ENCODE data around the gene SLC39A1. TPM values are rescaled to one million over a fixed set of nuclear protein-coding genes. Genes with fewer than 3 reads are reported as not detected.
"Not testable (repeated sequence)": the region's sequence is repeated elsewhere in the genome, so short reads cannot be mapped to it uniquely, and the experiment has no call there.

The SLC39A1 gene
- 10 to 100 TPM; 44.4 to 95.8 (median 58.5) TPM for polyA plus RNA-seq

GRCh38 chr1:153963030-153963849 lies at the start of gene SLC39A1:
Gene SLC39A1, minus strand, starts transcription at chr1:153963537. Its CDS starts 822 bp downstream, at chr1:153962715.
- WGBS, 3 donors: 0 to 1% (median 0%) methylated on average over 53 to 54 of the region's 54 CpGs
- peak within 1 kb of the TSS; percentile 83 for H3K27ac ChIP-seq (ENCODE audit: low read depth, low read length)

GRCh38 chr1:154012543-154012942 lies 49.2 kb upstream of the SLC39A1 start:
- not testable (repeated sequence) for H3K27ac ChIP-seq (ENCODE audit: low read depth, low read length)
- WGBS, 3 donors: 92 to 95% (median 93%) methylated on average over 14 of the region's 14 CpGs

- H3K27ac ChIP-seq (ENCODE audit: low read depth, low read length): no peak overlapping the region
- 62 to 77% (median 68%) methylated on average over 1 of the region's 1 CpG for WGBS, 3 donors
Measured at GRCh38 chr1:154012129-154012528, 48.8 kb upstream of the SLC39A1 start.

GRCh38 chr1:154006136-154006535 lies 42.8 kb upstream of the SLC39A1 start:
- H3K27ac ChIP-seq (ENCODE audit: low read depth, low read length): no peak overlapping the region
- WGBS, 3 donors: 96 to 98% (median 98%) methylated on average over 3 of the region's 3 CpGs

GRCh38 chr1:154000420-154000819 lies 37.1 kb upstream of the SLC39A1 start:
- no peak overlapping the region for H3K27ac ChIP-seq (ENCODE audit: low read depth, low read length)

GRCh38 chr1:153996882-153997281 lies 33.5 kb upstream of the SLC39A1 start:
- WGBS, 3 donors: 93 to 96% (median 95%) methylated on average over 9 to 10 of the region's 10 CpGs
- not testable (repeated sequence) for H3K27ac ChIP-seq (ENCODE audit: low read depth, low read length)

More at GRCh38 chr1:154000420-154000819, 37.1 kb upstream of the SLC39A1 start:
- WGBS, 3 donors: 73 to 82% (median 79%) methylated on average over 4 of the region's 4 CpGs

- WGBS, 3 donors: 92 to 97% (median 97%) methylated on average over 11 of the region's 11 CpGs
- H3K27ac ChIP-seq (ENCODE audit: low read depth, low read length): no peak overlapping the region
Measured at GRCh38 chr1:153995640-153996039, 32.3 kb upstream of the SLC39A1 start.

GRCh38 chr1:153995202-153995601 lies 31.9 kb upstream of the SLC39A1 start:
- H3K27ac ChIP-seq (ENCODE audit: low read depth, low read length): no peak overlapping the region
- 79 to 91% (median 83%) methylated on average over 3 of the region's 3 CpGs for WGBS, 3 donors

- H3K27ac ChIP-seq (ENCODE audit: low read depth, low read length): no peak overlapping the region
Measured at GRCh38 chr1:153991806-153992205, 28.5 kb upstream of the SLC39A1 start.

GRCh38 chr1:153991151-153991630 lies 27.9 kb upstream of the SLC39A1 start:
- WGBS, 3 donors: 6 to 10% (median 7%) methylated on average over 9 of the region's 9 CpGs
- peak overlapping the region; percentile 83 for H3K27ac ChIP-seq (ENCODE audit: low read depth, low read length)

More at GRCh38 chr1:153991806-153992205, 28.5 kb upstream of the SLC39A1 start:
- 84 to 88% (median 86%) methylated on average over 2 of the region's 2 CpGs for WGBS, 3 donors

GRCh38 chr1:153990468-153991150 lies 27.3 kb upstream of the SLC39A1 start, which contains the start of gene RPS27:
Gene RPS27, plus strand, starts transcription at chr1:153990762. Its CDS starts 35 bp downstream, at chr1:153990797.
- H3K27ac ChIP-seq (ENCODE audit: low read depth, low read length): peak within 1 kb of the TSS; percentile 83
- 0% methylated on average over 35 to 36 of the region's 36 CpGs for WGBS, 3 donors

GRCh38 chr1:153987621-153988020 lies 24.3 kb upstream of the SLC39A1 start:
- H3K27ac ChIP-seq (ENCODE audit: low read depth, low read length): no peak overlapping the region
- 89 to 91% (median 90%) methylated on average over 8 of the region's 8 CpGs for WGBS, 3 donors

- 0 to 4% (median 1%) methylated on average over 29 to 32 of the region's 32 CpGs for WGBS, 3 donors
- H3K27ac ChIP-seq (ENCODE audit: low read depth, low read length): peak within 1 kb of the TSS; percentile 81
Measured at GRCh38 chr1:153985941-153986761, 22.8 kb upstream of the SLC39A1 start, which contains the start of gene RAB13. Gene RAB13, minus strand, starts transcription at chr1:153986339. Its CDS starts 103 bp downstream, at chr1:153986236.

GRCh38 chr1:153985341-153985912 lies 22.1 kb upstream of the SLC39A1 start:
- WGBS, 3 donors: 9 to 12% (median 9%) methylated on average over 7 of the region's 7 CpGs
- peak overlapping the region; percentile 81 for H3K27ac ChIP-seq (ENCODE audit: low read depth, low read length)

GRCh38 chr1:153984123-153984894 lies 21.0 kb upstream of the SLC39A1 start:
- no peak overlapping the region for H3K27ac ChIP-seq (ENCODE audit: low read depth, low read length)
- WGBS, 3 donors: 42 to 73% (median 51%) methylated on average over 6 of the region's 6 CpGs

GRCh38 chr1:153981735-153982134 lies 18.4 kb upstream of the SLC39A1 start:
- not testable (repeated sequence) for H3K27ac ChIP-seq (ENCODE audit: low read depth, low read length)
- whole genome bisulfite sequencing, 3 donors: 74 to 89% (median 88%) methylated on average over 2 of the region's 2 CpGs

GRCh38 chr1:153979091-153979490 lies 15.8 kb upstream of the SLC39A1 start:
- not testable (repeated sequence) for H3K27ac ChIP-seq (ENCODE audit: low read depth, low read length)
- 90 to 94% (median 91%) methylated on average over 12 of the region's 12 CpGs for WGBS, 3 donors

Data from adipose tissue (tissue), 3 donors.